Mucosa of descending colon (tissue), 3 donors: ENCODE measurements around the gene NPAS1. TPM values are rescaled to one million over a fixed set of nuclear protein-coding genes. Genes with fewer than 3 reads are reported as not detected.
"Not testable (repeated sequence)": the region's sequence is repeated elsewhere in the genome, so short reads cannot be mapped to it uniquely, and the experiment has no call there.

ENCODE experiments used
- ATAC-seq: fragments of 200-7000 bp; cut with Tn5 transposase; one replicate; pipeline ENCODE4 v1.9.1; 2020; ENCODE audit warnings: mild to moderate bottlenecking, moderate library complexity
- DNase-seq, 3 donors: peaks; one replicate each; pipeline ENCODE4 v3.0.0-alpha.2; 2020
- H3K36me3 ChIP-seq: fragments of 200-600 bp; one replicate; pipeline ENCODE4 v1.8.0; 2021; ENCODE audit warnings: low read depth, mild to moderate bottlenecking
- H3K4me1 ChIP-seq: fragments of 200-600 bp; one replicate; pipeline ENCODE4 v1.8.0; 2021; ENCODE audit warnings: low read depth, mild to moderate bottlenecking
- H3K4me3 ChIP-seq: fragments of 200-600 bp; one replicate; pipeline ENCODE4 v1.8.0; 2021; ENCODE audit warnings: mild to moderate bottlenecking
- H3K9me3 ChIP-seq: fragments of 200-600 bp; one replicate; pipeline ENCODE4 v1.8.0; 2021; ENCODE audit warnings: mild to moderate bottlenecking
- CTCF ChIP-seq: fragments of 200-600 bp; IDR thresholded peaks from one replicate; pipeline ENCODE4 v1.8.0; 2022; ENCODE audit warnings: antibody characterized with exemption, mild to moderate bottlenecking
- intact Hi-C, 2 donors: fragments of 100-400 bp; cut with DNase I in 1 of 2; cut with micrococcal nuclease in 1 of 2; formaldehyde crosslinking; loops; one replicate each; pipeline versions ENCODE4 v1.11.0 to v1.11.1; 2022; cut with DNase I, micrococcal nuclease
- total RNA-seq, 3 donors: library from RNA; stranded (reverse); fragmentation: NEBNext Ultra II Directional in 2 of 3; extraction: Animal tissue kit (Norgen Biotek cat#: 25700) in 2 of 3; gene quantifications; one replicate each; pipeline versions ENCODE4 v1.2.1 to v1.2.4, GENCODE V29; 2021 to 2023
- donor health status: DM: no; HTN: no; CAD: no; lungs with moderate emphysema.
- donor health status: DM: no; HTN: no; CAD: no.
- donor health status: DM: no; HTN: yes; CAD: no.

Gene NPAS1
- total RNA-seq, 3 donors from 2014 or later: 0.31 to 1.1 TPM; not detected in 1

GRCh38 chr19:47049307-47049700 is 29.7 kb downstream of the NPAS1 start:
- intact Hi-C loops: no loop called here
- DNase-seq (no peak), ATAC-seq (no peak)
- no peaks in the 10 kb centered on the region for H3K9me3 ChIP-seq
- H3K4me1 ChIP-seq: no peaks in the 10 kb centered on the region
- no peaks in the 10 kb centered on the region for H3K36me3 ChIP-seq
- no peak overlapping the region for H3K4me3 ChIP-seq
- TF ChIP-seq CTCF: no peak

GRCh38 chr19:47050562-47050961 is 30.9 kb downstream of the NPAS1 start:
- H3K4me1 ChIP-seq, H3K4me3 ChIP-seq, ATAC-seq, H3K9me3 ChIP-seq, DNase-seq, intact Hi-C loops, H3K36me3 ChIP-seq: not testable (repeated sequence)

- no peaks in the 10 kb centered on the region for H3K9me3 ChIP-seq
- no peak for TF ChIP-seq CTCF
- H3K4me3 ChIP-seq: no peak overlapping the region
- intact Hi-C loops: no loop called here
- no peak for DNase-seq
- no peak for ATAC-seq
- no peaks in the 10 kb centered on the region for H3K4me1 ChIP-seq
- no peaks in the 10 kb centered on the region for H3K36me3 ChIP-seq
Measured at GRCh38 chr19:47056411-47056810, 36.8 kb downstream of the NPAS1 start.

- Histone ChIP-seq H3K9me3 (no peaks in the 10 kb centered on the region), H3K4me1 (no peaks in the 10 kb centered on the region), H3K4me3 (no peak overlapping the region), H3K36me3 (no peaks in the 10 kb centered on the region)
- DNase-seq (no peak), ATAC-seq (no peak)
- intact Hi-C loops: no loop called here
- no peak for TF ChIP-seq CTCF
Measured at GRCh38 chr19:47057328-47057727, 37.7 kb downstream of the NPAS1 start.

GRCh38 chr19:47058621-47059022 is 39.0 kb downstream of the NPAS1 start:
- Histone ChIP-seq H3K4me3 (no peak overlapping the region), H3K36me3 (no peaks in the 10 kb centered on the region), H3K4me1 (no peaks in the 10 kb centered on the region), H3K9me3 (no peaks in the 10 kb centered on the region)
- no peak for TF ChIP-seq CTCF
- ATAC-seq (no peak), DNase-seq (no peak)
- intact Hi-C loops: no loop called here

GRCh38 chr19:47063874-47064273 is 44.2 kb downstream of the NPAS1 start:
- DNase-seq (no peak), ATAC-seq (no peak)
- H3K4me3 ChIP-seq: no peak overlapping the region
- intact Hi-C loops: no loop called here
- H3K36me3 ChIP-seq: peaks cover 7% of the 10 kb centered on the region
- H3K9me3 ChIP-seq: no peaks in the 10 kb centered on the region
- H3K4me1 ChIP-seq: no peaks in the 10 kb centered on the region
- TF ChIP-seq CTCF: no peak
